Upper lobe of left lung (tissue), 6 donors: ENCODE measurements around the gene ITPR2. TPM values are rescaled to one million over a fixed set of nuclear protein-coding genes. Genes with fewer than 3 reads are reported as not detected.

Experiments used
- ATAC-seq, 2 donors: fragments of 200-7000 bp; cut with Tn5 transposase; one replicate each; pipeline ENCODE4 v1.9.1; 2022; ENCODE audit warnings: mild to moderate bottlenecking in 2 of 2, moderate library complexity in 2 of 2; ENCODE audit not compliant: low FRiP score in 2 of 2
- DNase-seq, 2 donors: peaks; one replicate each; pipeline ENCODE4 v3.0.0-alpha.2; 2019 to 2020
- H3K27ac ChIP-seq, 4 donors: fragments of 200-600 bp; sonication (generic); one replicate each; pipeline ENCODE4 v1.5.1; 2016 to 2019
- H3K27me3 ChIP-seq, 4 donors: fragments of 200-600 bp; sonication (generic); one replicate each; pipeline ENCODE4 v1.5.1; 2017 to 2019
- H3K36me3 ChIP-seq, 4 donors: fragments of 200-600 bp; sonication (generic); one replicate each; pipeline ENCODE4 v1.5.1; 2016 to 2019
- H3K4me1 ChIP-seq, 4 donors: fragments of 200-600 bp; sonication (generic); one replicate each; pipeline ENCODE4 v1.5.1; 2018 to 2019
- H3K4me3 ChIP-seq, 4 donors: fragments of 200-600 bp; sonication (generic); one replicate each; pipeline ENCODE4 v1.5.1; 2017 to 2019; ENCODE audit warnings: mild to moderate bottlenecking in 2 of 4, moderate library complexity in 1 of 4
- H3K9me3 ChIP-seq, 4 donors: fragments of 200-600 bp; sonication (generic); one replicate each; pipeline ENCODE4 v1.5.1; 2018 to 2019
- EP300 ChIP-seq, 4 donors: sonication (generic); formaldehyde crosslinking; IDR thresholded peaks; one replicate each; pipeline ENCODE4 v1.5.1; 2017; ENCODE audit warnings: antibody characterized with exemption in 4 of 4, control low read depth in 2 of 4
- POLR2A ChIP-seq, 4 donors: fragments of 450-650 bp; IDR thresholded peaks; one replicate each; pipeline ENCODE4 v1.5.1; 2016 to 2017; ENCODE audit warnings: antibody characterized with exemption in 4 of 4, mild to moderate bottlenecking in 2 of 4
- POLR2AphosphoS5 ChIP-seq, 2 donors: sonication (generic); formaldehyde crosslinking; IDR thresholded peaks; one replicate each; pipeline ENCODE4 v1.5.1; 2017; ENCODE audit warnings: antibody characterized with exemption in 2 of 2
- WGBS, 2 donors: methylation state at CpG; one replicate each; pipeline ENCODE4 v1.1.5; 2017 to 2018; 5-methylcytosine and 5-hydroxymethylcytosine counted together
- total RNA-seq, 6 donors: library from RNA; depleted of rRNA in 4 of 6; stranded (reverse); fragments of >200 nt in 4 of 6; gene quantifications; one replicate each; pipeline versions ENCODE4 v1.1.0 to v1.2.1, GENCODE V29; 2016 to 2021
- TF ChIP-seq, protein P1 (sequence below), 6 experiments: fragments of 450-650 bp in 4 of 6; fragments of 200-600 bp in 2 of 6; sonication (generic) in 2 of 6; IDR thresholded peaks; one replicate each; pipeline ENCODE4 v1.5.1; 2016 to 2019; ENCODE audit warnings: antibody characterized with exemption in 6 of 6
- donor health status: DM: no; HTN: no; CAD: no; lungs with moderate emphysema.
- donor health status: DM: no; HTN: yes; CAD: no; lungs with severe emphysema.

ITPR2 gene
- total RNA-seq, 6 donors from 2014 or later: 35.5 to 115 (median 45.0) TPM

DNA sequence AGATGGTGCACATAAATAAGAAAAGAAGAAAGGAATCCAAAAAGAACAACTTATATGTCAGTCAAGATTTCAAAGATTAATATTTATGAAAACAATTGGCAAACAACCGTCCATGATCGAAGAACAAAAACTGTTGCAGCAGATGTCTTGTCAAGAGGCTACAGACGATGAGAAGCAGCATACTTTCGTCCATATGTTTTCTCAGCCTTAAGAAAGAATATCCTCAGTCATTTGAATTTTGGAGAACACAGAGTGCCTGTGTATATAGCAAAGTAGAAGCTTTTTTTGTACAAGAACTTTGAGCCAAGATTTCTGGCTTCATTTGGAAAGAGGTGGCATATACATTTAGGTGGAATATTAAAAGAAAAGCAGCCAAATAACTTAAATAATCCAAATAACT is 297.2 kb downstream of the ITPR2 start:
- no peak overlapping the region for H3K27ac ChIP-seq
- DNase-seq (no peak), ATAC-seq (no peak)
- H3K36me3 ChIP-seq: no peaks in the 10 kb centered on the region
- WGBS, 2 donors: 86 to 91% methylated on average over 4 of the region's 4 CpGs
- H3K27me3 ChIP-seq: no peaks in the 10 kb centered on the region
- no peaks in the 10 kb centered on the region for H3K4me1 ChIP-seq
- H3K4me3 ChIP-seq: no peak overlapping the region
- H3K9me3 ChIP-seq: no peaks in the 10 kb centered on the region
- TF ChIP-seq POLR2A (IDR thresholded peaks at IDR 0.05) (no peak), EP300 (IDR thresholded peaks at IDR 0.05) (no peak), POLR2AphosphoS5 (IDR thresholded peaks at IDR 0.05) (no peak)
- TF ChIP-seq, protein P1, sequence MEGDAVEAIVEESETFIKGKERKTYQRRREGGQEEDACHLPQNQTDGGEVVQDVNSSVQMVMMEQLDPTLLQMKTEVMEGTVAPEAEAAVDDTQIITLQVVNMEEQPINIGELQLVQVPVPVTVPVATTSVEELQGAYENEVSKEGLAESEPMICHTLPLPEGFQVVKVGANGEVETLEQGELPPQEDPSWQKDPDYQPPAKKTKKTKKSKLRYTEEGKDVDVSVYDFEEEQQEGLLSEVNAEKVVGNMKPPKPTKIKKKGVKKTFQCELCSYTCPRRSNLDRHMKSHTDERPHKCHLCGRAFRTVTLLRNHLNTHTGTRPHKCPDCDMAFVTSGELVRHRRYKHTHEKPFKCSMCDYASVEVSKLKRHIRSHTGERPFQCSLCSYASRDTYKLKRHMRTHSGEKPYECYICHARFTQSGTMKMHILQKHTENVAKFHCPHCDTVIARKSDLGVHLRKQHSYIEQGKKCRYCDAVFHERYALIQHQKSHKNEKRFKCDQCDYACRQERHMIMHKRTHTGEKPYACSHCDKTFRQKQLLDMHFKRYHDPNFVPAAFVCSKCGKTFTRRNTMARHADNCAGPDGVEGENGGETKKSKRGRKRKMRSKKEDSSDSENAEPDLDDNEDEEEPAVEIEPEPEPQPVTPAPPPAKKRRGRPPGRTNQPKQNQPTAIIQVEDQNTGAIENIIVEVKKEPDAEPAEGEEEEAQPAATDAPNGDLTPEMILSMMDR (IDR thresholded peaks at IDR 0.05): no peak

DNA sequence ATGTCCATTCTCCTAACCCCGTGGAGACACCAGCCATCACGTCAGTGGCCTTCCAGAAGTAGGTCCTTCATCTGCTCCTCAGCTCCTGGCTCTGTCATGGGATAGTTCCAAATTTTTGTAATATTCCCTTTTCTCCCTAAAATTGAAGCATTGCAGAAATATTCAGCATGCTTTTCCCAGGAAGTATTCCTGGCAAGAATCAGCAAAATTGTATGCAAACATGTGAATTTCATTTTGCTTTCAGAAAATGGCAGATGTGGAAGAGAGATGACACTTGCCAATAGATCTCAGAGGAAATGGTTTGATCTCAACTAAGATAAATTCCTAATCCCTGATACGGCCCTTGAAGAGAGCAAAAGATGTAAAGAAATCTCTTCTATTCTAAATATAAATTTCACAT is 298.9 kb downstream of the ITPR2 start:
- Histone ChIP-seq H3K4me1 (no peaks in the 10 kb centered on the region), H3K9me3 (no peaks in the 10 kb centered on the region), H3K27me3 (no peaks in the 10 kb centered on the region), H3K36me3 (no peaks in the 10 kb centered on the region), H3K4me3 (no peak overlapping the region), H3K27ac (no peak overlapping the region)
- TF ChIP-seq EP300 (IDR thresholded peaks at IDR 0.05) (no peak), POLR2AphosphoS5 (IDR thresholded peaks at IDR 0.05) (no peak), POLR2A (IDR thresholded peaks at IDR 0.05) (no peak)
- TF ChIP-seq, protein P1 (IDR thresholded peaks at IDR 0.05): no peak
- WGBS, 2 donors: 80 to 81% methylated on average over 3 of the region's 3 CpGs
- ATAC-seq (no peak), DNase-seq (no peak)

DNA sequence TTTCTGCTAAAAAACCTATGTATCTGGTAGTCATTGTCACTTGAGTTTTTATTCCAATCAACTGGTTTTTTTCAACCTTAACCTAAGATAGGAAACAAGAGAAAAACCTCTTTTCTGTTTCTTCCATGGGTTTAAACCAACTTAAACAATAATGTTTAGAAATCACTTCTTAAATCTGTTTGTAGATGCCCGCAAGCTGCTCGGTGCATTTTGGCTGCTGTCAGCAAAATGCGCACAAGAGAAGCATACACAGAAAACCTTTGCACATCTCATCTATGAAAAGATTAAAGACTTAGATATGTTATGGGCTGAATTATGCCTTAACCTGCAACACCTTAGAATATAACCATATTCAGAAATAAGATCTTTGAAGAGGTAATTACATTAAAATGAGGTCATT is 299.8 kb downstream of the ITPR2 start:
- 93 to 95% methylated on average over 3 of the region's 3 CpGs for WGBS, 2 donors
- H3K4me1 ChIP-seq: no peaks in the 10 kb centered on the region
- no peak for TF ChIP-seq POLR2A (IDR thresholded peaks at IDR 0.05)
- no peak for TF ChIP-seq POLR2AphosphoS5 (IDR thresholded peaks at IDR 0.05)
- TF ChIP-seq, protein P1 (IDR thresholded peaks at IDR 0.05): no peak
- TF ChIP-seq EP300 (IDR thresholded peaks at IDR 0.05): no peak
- H3K27ac ChIP-seq: no peak overlapping the region
- H3K4me3 ChIP-seq: no peak overlapping the region
- no peaks in the 10 kb centered on the region for H3K9me3 ChIP-seq
- no peak for ATAC-seq
- no peaks in the 10 kb centered on the region for H3K36me3 ChIP-seq
- no peak for DNase-seq
- no peaks in the 10 kb centered on the region for H3K27me3 ChIP-seq

- no peak overlapping the region for H3K27ac ChIP-seq
- H3K4me1 ChIP-seq: no peaks in the 10 kb centered on the region
- no peaks in the 10 kb centered on the region for H3K36me3 ChIP-seq
- H3K27me3 ChIP-seq: no peaks in the 10 kb centered on the region
- no peak for ATAC-seq
- no peak for DNase-seq
- WGBS, 2 donors: 71 to 74% methylated on average over 1 of the region's 1 CpG
- H3K4me3 ChIP-seq: no peak overlapping the region
- peaks cover 0 to 8% (median 6%) of the 10 kb centered on the region in 4 donors for H3K9me3 ChIP-seq
- no peak for TF ChIP-seq POLR2A (IDR thresholded peaks at IDR 0.05)
- TF ChIP-seq, protein P1 (IDR thresholded peaks at IDR 0.05): no peak
- no peak for TF ChIP-seq EP300 (IDR thresholded peaks at IDR 0.05)
- TF ChIP-seq POLR2AphosphoS5 (IDR thresholded peaks at IDR 0.05): no peak
Observed at GRCh38 chr12:26530461-26530860, 302.5 kb downstream of the ITPR2 start.

DNA sequence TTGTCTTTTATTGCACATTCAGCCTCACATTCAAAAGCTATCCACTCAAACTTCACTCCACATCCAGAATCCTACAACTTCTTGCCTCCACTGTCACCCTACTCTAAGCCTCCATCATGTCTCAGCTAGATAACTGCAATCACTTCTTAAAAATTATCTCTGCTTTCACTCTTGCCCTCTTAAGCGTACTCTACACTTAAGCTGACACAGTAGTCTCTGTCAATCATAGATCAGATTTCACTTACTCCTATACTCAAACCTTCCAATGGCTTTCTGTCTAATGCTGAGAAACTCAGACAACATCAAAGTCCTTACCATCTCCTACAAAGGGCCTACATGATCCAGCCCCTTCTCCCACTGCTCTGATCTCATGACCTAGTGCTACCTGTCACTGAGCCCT is 304.1 kb downstream of the ITPR2 start:
- Histone ChIP-seq H3K9me3 (peaks cover 3 to 15% (median 11%) of the 10 kb centered on the region in 4 donors), H3K27ac (no peak overlapping the region), H3K4me1 (peaks cover 0 to 4% (median 1%) of the 10 kb centered on the region in 4 donors), H3K36me3 (no peaks in the 10 kb centered on the region), H3K4me3 (no peak overlapping the region), H3K27me3 (no peaks in the 10 kb centered on the region)
- DNase-seq (no peak), ATAC-seq (no peak)
- 96 to 100% methylated on average over 1 of the region's 1 CpG for WGBS, 2 donors
- TF ChIP-seq EP300 (IDR thresholded peaks at IDR 0.05): no peak
- TF ChIP-seq, protein P1 (IDR thresholded peaks at IDR 0.05): no peak
- TF ChIP-seq POLR2AphosphoS5 (IDR thresholded peaks at IDR 0.05): no peak
- TF ChIP-seq POLR2A (IDR thresholded peaks at IDR 0.05): no peak
